Spinal cord (tissue), 10 donors: Measurements from ENCODE around the gene MT1H. TPM values are rescaled to one million over a fixed set of nuclear protein-coding genes. Genes with fewer than 3 reads are reported as not detected.
A peak's percentile ranks its signal among the peaks of the same experiment; 100 is the strongest.
"Not testable (repeated sequence)": the region's sequence is repeated elsewhere in the genome, so short reads cannot be mapped to it uniquely, and the experiment has no call there.

ENCODE experiments used
- DNase-seq, 6 donors: peaks; one replicate each; pipeline versions ENCODE4 v3.0.0 to v3.0.0-alpha.2; 2013 to 2015; ENCODE audit warnings: low spot score in 6 of 6, low read depth in 4 of 6
- H3K27ac ChIP-seq: one replicate; pipeline ENCODE4 v1.5.1; 2013; ENCODE audit warnings: low read depth, low read length, control low read depth
- H3K27me3 ChIP-seq: one replicate; pipeline ENCODE4 v1.6.1; 2013; ENCODE audit warnings: low read length; ENCODE audit not compliant: control insufficient read depth, insufficient read depth
- H3K36me3 ChIP-seq: one replicate; pipeline ENCODE4 v1.6.1; 2013; ENCODE audit warnings: low read length; ENCODE audit not compliant: control insufficient read depth, insufficient read depth
- H3K4me1 ChIP-seq: one replicate; pipeline ENCODE4 v1.6.1; 2013; ENCODE audit warnings: low read length; ENCODE audit not compliant: control insufficient read depth, insufficient read depth
- H3K4me3 ChIP-seq: one replicate; pipeline ENCODE4 v1.5.1; 2013; ENCODE audit warnings: low read depth, low read length, control low read depth
- H3K9me3 ChIP-seq: one replicate; pipeline ENCODE4 v1.6.1; 2013; ENCODE audit warnings: low read length; ENCODE audit not compliant: control insufficient read depth, insufficient read depth
- WGBS: methylation state at CpG from one replicate; pipeline ENCODE4 v1.1.5; 2013; ENCODE audit warnings: missing lambda C conversion rate; ENCODE audit not compliant: insufficient coverage; 5-methylcytosine and 5-hydroxymethylcytosine counted together
- polyA plus RNA-seq, 2 donors: library from polyadenylated mRNA; unstranded; fragments of 120-200 nt; gene quantifications; one replicate each; pipeline ENCODE4 v1.2.1, GENCODE V29; 2013; ENCODE audit not compliant: insufficient read length in 2 of 2
- total RNA-seq, 2 donors: library from RNA; depleted of rRNA in 1 of 2; stranded (reverse); fragments of 120-200 nt in 1 of 2; fragments of >200 nt in 1 of 2; gene quantifications; one replicate each; pipeline versions ENCODE4 v1.2.3 to v1.2.4, GENCODE V29; 2013 to 2014
- donor health status: healthy.

MT1H gene
- total and polyA plus RNA-seq, 4 donors, result 1.1 TPM; not detected in 3

- no peak overlapping the region for H3K4me3 ChIP-seq
- peaks cover 2% of the 10 kb centered on the region for H3K4me1 ChIP-seq
- no peaks in the 10 kb centered on the region for H3K27me3 ChIP-seq
- no CpG with 5 or more reads among the region's 2 CpGs for WGBS
- H3K27ac ChIP-seq, result no peak overlapping the region
- H3K9me3 ChIP-seq, result no peaks in the 10 kb centered on the region
- DNase-seq, result no peak
- H3K36me3 ChIP-seq, result no peaks in the 10 kb centered on the region
These were observed 44.2 kb downstream of the MT1H start for GRCh38 chr16:56713794-56714193.

GRCh38 chr16:56715126-56715525 is 45.5 kb downstream of the MT1H start:
- H3K4me1 ChIP-seq, result no peaks in the 10 kb centered on the region
- H3K36me3 ChIP-seq, result no peaks in the 10 kb centered on the region
- H3K4me3 ChIP-seq, result no peak overlapping the region
- DNase-seq, result no peak
- no peaks in the 10 kb centered on the region for H3K9me3 ChIP-seq
- no peaks in the 10 kb centered on the region for H3K27me3 ChIP-seq
- no peak overlapping the region for H3K27ac ChIP-seq
- WGBS, result 93% methylated on average over 2 of the region's 4 CpGs

- H3K4me3 ChIP-seq, result no peak overlapping the region
- H3K36me3 ChIP-seq, result no peaks in the 10 kb centered on the region
- no peaks in the 10 kb centered on the region for H3K27me3 ChIP-seq
- WGBS, result no CpG with 5 or more reads among the region's 3 CpGs
- H3K4me1 ChIP-seq, result no peaks in the 10 kb centered on the region
- peak in 2 of 6 donors; percentile 7 to 28 for DNase-seq
- H3K27ac ChIP-seq, result no peak overlapping the region
- no peaks in the 10 kb centered on the region for H3K9me3 ChIP-seq
These were observed 47.1 kb downstream of the MT1H start for GRCh38 chr16:56716761-56717160.

- not testable (repeated sequence) for H3K27ac ChIP-seq, H3K4me3 ChIP-seq, H3K9me3 ChIP-seq, DNase-seq, H3K27me3 ChIP-seq, H3K36me3 ChIP-seq, H3K4me1 ChIP-seq
- 89% methylated on average over 1 of the region's 2 CpGs for WGBS
These were observed 47.9 kb downstream of the MT1H start for GRCh38 chr16:56717532-56717931.

Other genes with a start within 250 kb of the MT1H start
- 100 to 1,000 TPM; 122 to 239 TPM for gene AMFR, start 244.3 kb upstream of the MT1H start, total RNA-seq
- 100 to 1,000 TPM; 124 to 133 TPM for gene AMFR, start 244.3 kb upstream of the MT1H start, polyA plus RNA-seq
- gene NUDT21, start 218.5 kb upstream of the MT1H start, total RNA-seq, result 100 to 1,000 TPM in 1 of 2 donors, 10 to 100 TPM in 1; 96.8 to 151 TPM
- gene NUDT21, start 218.5 kb upstream of the MT1H start, polyA plus RNA-seq, result 100 to 1,000 TPM in 1 of 2 donors, 10 to 100 TPM in 1; 79.7 to 103 TPM
- 10 to 100 TPM; 45.5 to 56.3 TPM for gene OGFOD1, start 218.3 kb upstream of the MT1H start, total RNA-seq
- 10 to 100 TPM; 35.1 to 39.7 TPM for gene OGFOD1, start 218.3 kb upstream of the MT1H start, polyA plus RNA-seq
- 100 to 1,000 TPM; 126 to 132 TPM for gene BBS2, start 149.8 kb upstream of the MT1H start, total RNA-seq
- 100 to 1,000 TPM in 1 of 2 donors, 10 to 100 TPM in 1; 94.8 to 101 TPM for gene BBS2, start 149.8 kb upstream of the MT1H start, polyA plus RNA-seq
- gene MT4, start 104.7 kb upstream of the MT1H start, total RNA-seq, result not detected
- not detected for gene MT4, start 104.7 kb upstream of the MT1H start, polyA plus RNA-seq
- gene MT3, start 80.3 kb upstream of the MT1H start, total RNA-seq, result 10 to 100 TPM; 32.5 to 74.1 TPM
- 100 to 1,000 TPM; 297 to 363 TPM for gene MT3, start 80.3 kb upstream of the MT1H start, polyA plus RNA-seq
- 10 to 100 TPM in 1 of 2 donors, 1 to 10 TPM in 1; 5.6 to 22.2 TPM for gene MT2A, start 61.2 kb upstream of the MT1H start, total RNA-seq
- 10 to 100 TPM; 64.6 to 97.9 TPM for gene MT2A, start 61.2 kb upstream of the MT1H start, polyA plus RNA-seq
- gene MT1E, start 44.0 kb upstream of the MT1H start, total RNA-seq, result 10 to 100 TPM; 29.5 to 37.0 TPM
- 10 to 100 TPM; 38.0 to 55.8 TPM for gene MT1E, start 44.0 kb upstream of the MT1H start, polyA plus RNA-seq
- 1 to 10 TPM; 4.0 to 4.3 TPM for gene MT1M, start 37.2 kb upstream of the MT1H start, total RNA-seq
- 10 to 100 TPM in 1 of 2 donors, 1 to 10 TPM in 1; 6.6 to 10.5 TPM for gene MT1M, start 37.2 kb upstream of the MT1H start, polyA plus RNA-seq
- not detected for gene MT1A, start 31.1 kb upstream of the MT1H start, total RNA-seq
- gene MT1A, start 31.1 kb upstream of the MT1H start, polyA plus RNA-seq, result not detected
- not detected for gene MT1B, start 17.9 kb upstream of the MT1H start, total RNA-seq
- gene MT1B, start 17.9 kb upstream of the MT1H start, polyA plus RNA-seq, result 1 to 10 TPM in 1 of 2 donors, not detected in 1; 1.1 TPM
- gene MT1F, start 11.9 kb upstream of the MT1H start, total RNA-seq, result 1 to 10 TPM; 3.6 to 4.5 TPM
- 10 to 100 TPM; 21.4 to 31.0 TPM for gene MT1F, start 11.9 kb upstream of the MT1H start, polyA plus RNA-seq
- gene MT1G, start 1.7 kb upstream of the MT1H start, total RNA-seq, result 1 to 10 TPM; 1.7 to 1.9 TPM
- 1 to 10 TPM; 1.8 to 3.1 TPM for gene MT1G, start 1.7 kb upstream of the MT1H start, polyA plus RNA-seq
- gene MT1X, start 12.7 kb downstream of the MT1H start, total RNA-seq, result 10 to 100 TPM; 15.0 to 31.3 TPM
- gene MT1X, start 12.7 kb downstream of the MT1H start, polyA plus RNA-seq, result 10 to 100 TPM; 20.7 to 29.1 TPM
- gene NUP93, start 60.3 kb downstream of the MT1H start, total RNA-seq, result 100 to 1,000 TPM; 103 to 128 TPM
- 100 to 1,000 TPM; 117 to 125 TPM for gene NUP93, start 60.3 kb downstream of the MT1H start, polyA plus RNA-seq
- under 1 TPM; 0.11 to 0.20 TPM for gene SLC12A3, start 195.4 kb downstream of the MT1H start, total RNA-seq
- under 1 TPM; 0.11 to 0.22 TPM for gene SLC12A3, start 195.4 kb downstream of the MT1H start, polyA plus RNA-seq